HepG2 (cell line): Measurements from ENCODE around the gene SLC22A23. TPM values are rescaled to one million over a fixed set of nuclear protein-coding genes. Genes with fewer than 3 reads are reported as not detected.
A peak's percentile ranks its signal among the peaks of the same experiment; 100 is the strongest.

Experiments used
- ATAC-seq: fragments of 200-7000 bp; cut with Tn5 transposase; 3 replicates; pipeline ENCODE4 v1.9.1; 2020; ENCODE audit warnings: mild to moderate bottlenecking, moderate library complexity
- BruUV-seq: library from RNA; stranded (reverse); fragments of 400-500 nt; replicated peaks from 2 replicates; lab custom pipeline; 2021; lab: Mats Ljungman, UMichigan
- CTCF ChIA-PET: fragments of 300-600 bp; formaldehyde crosslinking; extraction: SDS; loops from one replicate; lab custom pipeline; 2021; ENCODE audit warnings: low total read pairs, inconsistent platforms, low intra/inter-chr PET ratio; lab: Yijun Ruan, JAX
- POLR2A ChIA-PET: fragments of 350-600 bp; sonication (Branson Sonifier 250); formaldehyde crosslinking; loops from one replicate; lab custom pipeline; 2020; ENCODE audit warnings: antibody characterized with exemption, inconsistent platforms; lab: Yijun Ruan, JAX
- DNase-seq: peaks from one replicate; pipeline ENCODE4 v3.0.0-alpha.2; 2015; ENCODE audit warnings: low spot score
- FAIRE-seq: peaks from 3 replicates; lab custom pipeline; 2011; peaks lifted over from hg19 to GRCh38; lab: Jason Lieb, UNC
- H2AFZ ChIP-seq: one replicate; pipeline ENCODE4 v1.6.1; 2011; ENCODE audit warnings: low read length, inconsistent platforms
- H3K27ac ChIP-seq: fragments of 300-600 bp; 3 replicates; pipeline ENCODE4 v1.8.0; 2011; ENCODE audit warnings: mixed run types, mild to moderate bottlenecking, mixed read lengths, low read length, inconsistent platforms; ENCODE audit not compliant: insufficient read depth; ENCODE audit errors: extremely low read length
- H3K27me3 ChIP-seq, 2 experiments: fragments of 200-600 bp in 1 of 2; 2 replicates in 1 of 2; 3 replicates in 1 of 2; pipeline versions ENCODE4 v1.6.0 to v1.8.0; 2011; ENCODE audit warnings: low read length in 2 of 2, mild to moderate bottlenecking in 2 of 2, moderate library complexity in 2 of 2, inconsistent platforms in 1 of 2; ENCODE audit not compliant: insufficient read depth in 2 of 2, control insufficient read depth in 1 of 2
- H3K36me3 ChIP-seq, 2 experiments: fragments of 200-600 bp in 1 of 2; replicated peaks in 1 of 2; 2 replicates in 1 of 2; 3 replicates in 1 of 2; pipeline versions ENCODE4 v1.5.1 to v1.8.0; 2011; ENCODE audit warnings: low read length in 2 of 2, inconsistent platforms in 1 of 2; ENCODE audit not compliant: insufficient read depth in 2 of 2, control insufficient read depth in 1 of 2
- H3K4me1 ChIP-seq: 2 replicates; pipeline ENCODE4 v1.5.1; 2012; ENCODE audit warnings: low read length, inconsistent platforms; ENCODE audit not compliant: insufficient read depth
- H3K4me2 ChIP-seq: 2 replicates; pipeline ENCODE4 v1.6.0; 2011; ENCODE audit warnings: low read depth, low read length, inconsistent platforms
- H3K4me3 ChIP-seq, 3 experiments: fragments of 200-600 bp in 1 of 3; sonication (generic), shearing (Covaris generic) in 1 of 3; replicated peaks in 1 of 3; 2 replicates each; pipeline ENCODE4 v1.5.1; 2011 to 2016; ENCODE audit warnings: low read length in 3 of 3, inconsistent platforms in 2 of 3, low read depth in 2 of 3, mild to moderate bottlenecking in 2 of 3, control low read depth in 1 of 3, mixed read lengths in 1 of 3; ENCODE audit not compliant: insufficient read depth in 1 of 3
- H3K79me2 ChIP-seq: one replicate; pipeline ENCODE4 v1.6.1; 2011; ENCODE audit warnings: low read length, inconsistent platforms; ENCODE audit not compliant: insufficient read depth
- H3K9ac ChIP-seq: 2 replicates; pipeline ENCODE4 v1.6.0; 2011; ENCODE audit warnings: mild to moderate bottlenecking, low read depth, low read length, inconsistent platforms; ENCODE audit not compliant: insufficient read depth
- H3K9me3 ChIP-seq: 2 replicates; pipeline ENCODE4 v1.5.1; 2012; ENCODE audit warnings: mild to moderate bottlenecking, low read length
- H4K20me1 ChIP-seq: 2 replicates; pipeline ENCODE4 v1.6.0; 2011; ENCODE audit warnings: inconsistent platforms, mild to moderate bottlenecking, low read length, moderate library complexity; ENCODE audit not compliant: insufficient read depth
- AKAP8 ChIP-seq: sonication (generic); formaldehyde crosslinking; IDR thresholded peaks from 2 replicates; pipeline ENCODE4 v1.5.1; 2020; ENCODE audit warnings: mild to moderate bottlenecking, missing genetic modification reagents
- EP300 ChIP-seq, 3 experiments: sonication (generic) in 1 of 3; formaldehyde crosslinking in 1 of 3; IDR thresholded peaks; 2 replicates each; pipeline versions ENCODE4 v1.5.1 to v1.6.1; 2011 to 2020; ENCODE audit warnings: low read depth in 2 of 3, low read length in 2 of 3, borderline replicate concordance in 1 of 3, improper control_type of control experiment in 1 of 3, mild to moderate bottlenecking in 1 of 3, missing genetic modification reagents in 1 of 3, moderate library complexity in 1 of 3
- GABPA ChIP-seq, 2 experiments: IDR thresholded peaks; 2 replicates each; pipeline ENCODE4 v1.6.1; 2011 to 2016; ENCODE audit warnings: low read depth in 2 of 2, low read length in 1 of 2, missing biosample characterization in 1 of 2, missing genetic modification characterization in 1 of 2
- GABPB1 ChIP-seq: IDR thresholded peaks from 2 replicates; pipeline ENCODE4 v1.6.1; 2016; ENCODE audit warnings: mild to moderate bottlenecking, missing genetic modification reagents, moderate library complexity, missing compliant biosample characterization
- IKZF1 ChIP-seq: fragments of 450-650 bp; IDR thresholded peaks from 2 replicates; pipeline ENCODE4 v1.7.1; 2016
- MTF1 ChIP-seq: sonication (generic); formaldehyde crosslinking; IDR thresholded peaks from 2 replicates; pipeline ENCODE4 v1.5.0; 2020; ENCODE audit warnings: missing genetic modification reagents
- SALL1 ChIP-seq: sonication (generic); formaldehyde crosslinking; IDR thresholded peaks from 2 replicates; pipeline ENCODE4 v1.8.0; 2022; ENCODE audit warnings: mild to moderate bottlenecking, missing genetic modification reagents
- SOX6 ChIP-seq, 2 experiments: fragments of 450-650 bp in 1 of 2; sonication (generic) in 1 of 2; formaldehyde crosslinking in 1 of 2; IDR thresholded peaks; 2 replicates each; pipeline versions ENCODE4 v1.4.0 to v1.6.1; 2017 to 2020; ENCODE audit warnings: antibody characterized with exemption in 1 of 2, mild to moderate bottlenecking in 1 of 2, missing genetic modification reagents in 1 of 2
- SP5 ChIP-seq: IDR thresholded peaks from 2 replicates; pipeline ENCODE4 v1.6.1; 2016; ENCODE audit warnings: low read depth, borderline replicate concordance
- ZBTB7B ChIP-seq: sonication (generic); formaldehyde crosslinking; IDR thresholded peaks from 2 replicates; pipeline ENCODE4 v1.4.0; 2020; ENCODE audit warnings: missing genetic modification reagents
- ZMYM2 ChIP-seq: sonication (generic); formaldehyde crosslinking; IDR thresholded peaks from 2 replicates; pipeline ENCODE4 v1.8.0; 2022; ENCODE audit warnings: mild to moderate bottlenecking, missing genetic modification reagents
- ZNF121 ChIP-seq: sonication (generic); formaldehyde crosslinking; IDR thresholded peaks from 2 replicates; pipeline ENCODE4 v1.5.0; 2020; ENCODE audit warnings: mild to moderate bottlenecking, missing genetic modification reagents
- ZNF773 ChIP-seq: sonication (generic); formaldehyde crosslinking; IDR thresholded peaks from 2 replicates; pipeline ENCODE4 v1.4.0; 2020; ENCODE audit warnings: missing genetic modification reagents, borderline replicate concordance
- WGBS: methylation state at CpG from one replicate; pipeline ENCODE4 v1.1.6; 2017; ENCODE audit warnings: low lambda C conversion rate; 5-methylcytosine and 5-hydroxymethylcytosine counted together
- in situ Hi-C: cut with HindIII; loops from 2 replicates; pipeline ENCODE4 v1.10.0; 2017; ENCODE audit warnings: low pct_unique_long_range_greater_than_20kb; ENCODE audit not compliant: extremely low pct_ligation_motif_present
- intact Hi-C: fragments of 100-400 bp; cut with micrococcal nuclease; formaldehyde crosslinking; loops from one replicate; pipeline ENCODE4 v1.10.0; 2022; ENCODE audit not compliant: unreplicated experiment
- polyA plus RNA-seq, 8 experiments: library from polyadenylated mRNA; depleted of rRNA in 3 of 8; stranded (reverse) in 7 of 8; unstranded in 1 of 8; fragments of >200 nt; fragmentation: Illumina TruSeq in 4 of 8; extraction: Trizol in 4 of 8; gene quantifications; 2 replicates each; pipeline versions ENCODE4 v1.2.1 to v1.2.3, GENCODE V29; 2011 to 2016; ENCODE audit warnings: low read depth in 4 of 8, missing spikeins in 1 of 8, mixed read lengths in 1 of 8; ENCODE audit not compliant: insufficient read depth in 1 of 8
- total RNA-seq, 5 experiments: library from RNA; depleted of rRNA; stranded (reverse); fragments of >200 nt; fragmentation: Illumina TruSeq; extraction: Trizol; gene quantifications; 2 replicates each; pipeline ENCODE4 v1.2.3, GENCODE V29; 2016; ENCODE audit warnings: low read depth in 1 of 5
- TF ChIP-seq, protein P1 (sequence below): sonication (generic); formaldehyde crosslinking; IDR thresholded peaks from 2 replicates; pipeline ENCODE4 v1.4.0; 2020; ENCODE audit warnings: missing genetic modification reagents; ENCODE audit errors: not compliant biosample characterization
- TF ChIP-seq, protein P2 (sequence below): sonication (generic); formaldehyde crosslinking; IDR thresholded peaks from 2 replicates; pipeline ENCODE4 v1.9.0; 2022; ENCODE audit warnings: missing genetic modification reagents, mild to moderate bottlenecking, borderline replicate concordance
- TF ChIP-seq, protein P3 (sequence below): sonication (generic); formaldehyde crosslinking; IDR thresholded peaks from 2 replicates; pipeline ENCODE4 v1.4.0; 2020; ENCODE audit warnings: low read depth, mild to moderate bottlenecking, missing genetic modification reagents
- TF ChIP-seq, protein P4 (sequence below), 2 experiments: fragments of 450-650 bp in 1 of 2; sonication (generic) in 1 of 2; formaldehyde crosslinking; IDR thresholded peaks; 2 replicates each; pipeline versions ENCODE4 v1.5.0 to v1.8.0; 2020 to 2022; ENCODE audit warnings: mild to moderate bottlenecking in 1 of 2, missing genetic modification reagents in 1 of 2

Gene SLC22A23
- total and polyA plus RNA-seq, 2 of the 13 experiments (the other 11 are each of a cell fraction or from before 2014, with no cell fraction given): 11.8 to 17.5 TPM

DNA sequence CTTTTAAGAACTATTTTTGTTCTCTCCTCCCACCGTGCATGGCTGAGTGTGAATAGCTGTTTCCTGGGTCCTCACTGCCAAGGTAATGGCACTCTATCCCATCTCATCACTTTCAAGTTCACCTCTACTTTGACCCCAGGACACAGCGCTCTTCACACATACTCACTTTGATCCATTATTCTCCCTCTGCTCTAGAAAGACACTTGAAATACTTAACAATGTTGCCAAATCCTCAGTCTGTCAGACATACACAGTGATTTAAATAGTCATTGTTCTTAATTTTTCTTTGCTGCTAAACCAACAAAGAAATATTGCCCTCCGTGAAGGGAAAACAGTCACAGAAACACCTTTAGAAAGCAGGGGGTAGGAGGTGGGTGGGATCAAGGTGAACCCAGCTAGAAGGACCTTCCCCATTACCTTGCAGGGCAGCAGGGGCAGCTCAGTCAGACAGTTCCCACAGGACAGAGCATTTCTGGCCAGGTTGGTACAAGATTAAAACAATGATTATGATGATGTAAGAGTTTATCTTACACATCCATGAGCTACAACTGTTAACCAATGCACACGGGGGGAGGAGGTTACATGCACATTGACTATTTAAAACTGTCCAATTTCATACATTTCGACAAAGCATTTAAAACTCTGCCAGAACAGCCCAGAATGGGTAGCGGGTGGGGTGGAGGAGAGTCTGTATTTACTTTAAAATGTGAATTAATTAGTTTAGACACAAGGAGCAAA lies 2.4 kb downstream of the SLC22A23 start:
- H3K9ac ChIP-seq: peak overlapping the region; percentile 78
- BruUV-seq: TSS peak; percentile 42
- TF ChIP-seq AKAP8 (CRISPR knock-in tag): 0 out of 2 replicates have a peak, but pooled peaks have one; percentile 42
- TF ChIP-seq, protein P1, sequence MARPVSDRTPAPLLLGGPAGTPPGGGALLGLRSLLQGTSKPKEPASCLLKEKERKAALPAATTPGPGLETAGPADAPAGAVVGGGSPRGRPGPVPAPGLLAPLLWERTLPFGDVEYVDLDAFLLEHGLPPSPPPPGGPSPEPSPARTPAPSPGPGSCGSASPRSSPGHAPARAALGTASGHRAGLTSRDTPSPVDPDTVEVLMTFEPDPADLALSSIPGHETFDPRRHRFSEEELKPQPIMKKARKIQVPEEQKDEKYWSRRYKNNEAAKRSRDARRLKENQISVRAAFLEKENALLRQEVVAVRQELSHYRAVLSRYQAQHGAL (CRISPR knock-in tag): no peak
- TF ChIP-seq, protein P2, sequence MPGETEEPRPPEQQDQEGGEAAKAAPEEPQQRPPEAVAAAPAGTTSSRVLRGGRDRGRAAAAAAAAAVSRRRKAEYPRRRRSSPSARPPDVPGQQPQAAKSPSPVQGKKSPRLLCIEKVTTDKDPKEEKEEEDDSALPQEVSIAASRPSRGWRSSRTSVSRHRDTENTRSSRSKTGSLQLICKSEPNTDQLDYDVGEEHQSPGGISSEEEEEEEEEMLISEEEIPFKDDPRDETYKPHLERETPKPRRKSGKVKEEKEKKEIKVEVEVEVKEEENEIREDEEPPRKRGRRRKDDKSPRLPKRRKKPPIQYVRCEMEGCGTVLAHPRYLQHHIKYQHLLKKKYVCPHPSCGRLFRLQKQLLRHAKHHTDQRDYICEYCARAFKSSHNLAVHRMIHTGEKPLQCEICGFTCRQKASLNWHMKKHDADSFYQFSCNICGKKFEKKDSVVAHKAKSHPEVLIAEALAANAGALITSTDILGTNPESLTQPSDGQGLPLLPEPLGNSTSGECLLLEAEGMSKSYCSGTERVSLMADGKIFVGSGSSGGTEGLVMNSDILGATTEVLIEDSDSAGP: no peak
- no peak for TF ChIP-seq ZMYM2 (CRISPR knock-in tag)
- no peak for TF ChIP-seq EP300 (IDR thresholded peaks at IDR 0.05; ENCODE audit: low read depth in 2 of 2, low read length in 2 of 2)
- 0 out of 2 replicates have a peak, but pooled peaks have one; percentile 19 for TF ChIP-seq EP300 (CRISPR knock-in tag; IDR thresholded peaks at IDR 0.05; ENCODE audit: borderline replicate concordance)
- TF ChIP-seq ZNF121: no peak
- TF ChIP-seq, protein P3, sequence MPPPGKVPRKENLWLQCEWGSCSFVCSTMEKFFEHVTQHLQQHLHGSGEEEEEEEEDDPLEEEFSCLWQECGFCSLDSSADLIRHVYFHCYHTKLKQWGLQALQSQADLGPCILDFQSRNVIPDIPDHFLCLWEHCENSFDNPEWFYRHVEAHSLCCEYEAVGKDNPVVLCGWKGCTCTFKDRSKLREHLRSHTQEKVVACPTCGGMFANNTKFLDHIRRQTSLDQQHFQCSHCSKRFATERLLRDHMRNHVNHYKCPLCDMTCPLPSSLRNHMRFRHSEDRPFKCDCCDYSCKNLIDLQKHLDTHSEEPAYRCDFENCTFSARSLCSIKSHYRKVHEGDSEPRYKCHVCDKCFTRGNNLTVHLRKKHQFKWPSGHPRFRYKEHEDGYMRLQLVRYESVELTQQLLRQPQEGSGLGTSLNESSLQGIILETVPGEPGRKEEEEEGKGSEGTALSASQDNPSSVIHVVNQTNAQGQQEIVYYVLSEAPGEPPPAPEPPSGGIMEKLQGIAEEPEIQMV (CRISPR knock-in tag): no peak
- no peak for TF ChIP-seq SALL1 (CRISPR knock-in tag)
- TF ChIP-seq GABPA (IDR thresholded peaks at IDR 0.05; ENCODE audit: low read depth, low read length): no peak
- TF ChIP-seq GABPA (CRISPR knock-in tag; IDR thresholded peaks at IDR 0.05; ENCODE audit: low read depth): no peak
- TF ChIP-seq GABPB1 (CRISPR knock-in tag): no peak
- TF ChIP-seq ZNF773 (CRISPR knock-in tag): no peak
- TF ChIP-seq SOX6 (IDR thresholded peaks at IDR 0.05): no peak
- TF ChIP-seq SOX6 (CRISPR knock-in tag; IDR thresholded peaks at IDR 0.05): peak; percentile 68; the same call in 1 of the 2 replicates
- TF ChIP-seq IKZF1: no peak
- no peak for TF ChIP-seq ZBTB7B (CRISPR knock-in tag)
- no peak for TF ChIP-seq MTF1 (CRISPR knock-in tag)
- TF ChIP-seq SP5: peak; percentile 23; the same call in 1 of the 2 replicates
- TF ChIP-seq, protein P4, sequence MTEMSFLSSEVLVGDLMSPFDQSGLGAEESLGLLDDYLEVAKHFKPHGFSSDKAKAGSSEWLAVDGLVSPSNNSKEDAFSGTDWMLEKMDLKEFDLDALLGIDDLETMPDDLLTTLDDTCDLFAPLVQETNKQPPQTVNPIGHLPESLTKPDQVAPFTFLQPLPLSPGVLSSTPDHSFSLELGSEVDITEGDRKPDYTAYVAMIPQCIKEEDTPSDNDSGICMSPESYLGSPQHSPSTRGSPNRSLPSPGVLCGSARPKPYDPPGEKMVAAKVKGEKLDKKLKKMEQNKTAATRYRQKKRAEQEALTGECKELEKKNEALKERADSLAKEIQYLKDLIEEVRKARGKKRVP (CRISPR knock-in tag; IDR thresholded peaks at IDR 0.05): 0 out of 4 replicates have a peak, but pooled peaks of 1 of the 2 experiments have one; percentile 4

More for the DNA sequence above, 2.4 kb downstream of the SLC22A23 start:
- ATAC-seq (peak; percentile 11; the same call in 2 of the 3 replicates), DNase-seq (peak; percentile 48), FAIRE-seq (no peak)
- ChIA-PET CTCF (no interaction called here), POLR2A (interaction anchor here (0.9 to 4.3 kb wide), 8 partner anchors 10 to 123 kb away, joined by 3 to 33 read pairs (median 6); no protein-coding TSS in a partner anchor)
- H3K4me1 ChIP-seq: peaks cover 70% of the 10 kb centered on the region
- peaks cover 5 to 16% of the 10 kb centered on the region in 2 experiments; a peak in 4 of 5 replicates for H3K36me3 ChIP-seq
- H3K9me3 ChIP-seq: no peaks in the 10 kb centered on the region
- WGBS: 15% methylated on average over 6 of the region's 6 CpGs
- no peaks in the 10 kb centered on the region; a peak in 1 of 5 replicates for H3K27me3 ChIP-seq
- peaks cover 65% of the 10 kb centered on the region for H3K79me2 ChIP-seq
- H3K4me3 ChIP-seq: peak overlapping the region; percentile 77 to 91 (median 85)
- intact Hi-C loops: loop anchor here (2.0 to 5.0 kb wide), 6 partner anchors 16 to 278 kb away; no protein-coding TSS in a partner anchor
- H3K4me2 ChIP-seq: peak overlapping the region; percentile 92
- H3K27ac ChIP-seq: peak overlapping the region; percentile 52
- H4K20me1 ChIP-seq: peaks cover 49% of the 10 kb centered on the region
- in situ Hi-C loops: loop anchor here (5.0 to 10.0 kb wide), 3 partner anchors 37 to 280 kb away; no protein-coding TSS in a partner anchor
- H2AFZ ChIP-seq: no peak overlapping the region
